ENCODE data around the gene HIPK4. TPM values are rescaled to one million over a fixed set of nuclear protein-coding genes. Genes with fewer than 3 reads are reported as not detected.
"Not testable (repeated sequence)": the region's sequence is repeated elsewhere in the genome, so short reads cannot be mapped to it uniquely, and the experiment has no call there.

Gene HIPK4
- total RNA-seq, 1 experiment from 2014 or later, result 0.69 TPM

GRCh38 chr19:40420451-40420765, 30.4 kb upstream of the HIPK4 start:
- no peaks in the 10 kb centered on the region for H3K9me3 ChIP-seq
- peak overlapping the region; percentile 63 for H3K4me3 ChIP-seq
- H3K27me3 ChIP-seq, result no peaks in the 10 kb centered on the region
- peaks cover 27% of the 10 kb centered on the region for H3K36me3 ChIP-seq
- no peak for DNase-seq

- Histone ChIP-seq H3K9me3 (no peaks in the 10 kb centered on the region), H3K36me3 (peaks cover 25% of the 10 kb centered on the region)
- no peak for DNase-seq
Observed at GRCh38 chr19:40419780-40420179, 29.8 kb upstream of the HIPK4 start.

GRCh38 chr19:40419066-40419612, 29.2 kb upstream of the HIPK4 start:
- Histone ChIP-seq H3K9me3 (no peaks in the 10 kb centered on the region), H3K4me3 (no peak overlapping the region), H3K27me3 (no peaks in the 10 kb centered on the region), H3K36me3 (peaks cover 21% of the 10 kb centered on the region)
- DNase-seq, result no peak

More at GRCh38 chr19:40419780-40420179, 29.8 kb upstream of the HIPK4 start:
- Histone ChIP-seq H3K27me3 (no peaks in the 10 kb centered on the region), H3K4me3 (no peak overlapping the region)

GRCh38 chr19:40418040-40418439, 28.1 kb upstream of the HIPK4 start:
- peaks cover 17% of the 10 kb centered on the region for H3K36me3 ChIP-seq
- DNase-seq, result no peak
- no peaks in the 10 kb centered on the region for H3K9me3 ChIP-seq
- no peak overlapping the region for H3K4me3 ChIP-seq
- no peaks in the 10 kb centered on the region for H3K27me3 ChIP-seq

- Histone ChIP-seq H3K36me3 (peaks cover 12% of the 10 kb centered on the region), H3K4me3 (no peak overlapping the region), H3K9me3 (no peaks in the 10 kb centered on the region), H3K27me3 (no peaks in the 10 kb centered on the region)
- DNase-seq, result no peak
Observed at GRCh38 chr19:40417643-40417981, 27.6 kb upstream of the HIPK4 start.

GRCh38 chr19:40416918-40417642, 27.1 kb upstream of the HIPK4 start:
- peaks cover 7% of the 10 kb centered on the region for H3K36me3 ChIP-seq
- H3K4me3 ChIP-seq, result no peak overlapping the region
- H3K9me3 ChIP-seq, result no peaks in the 10 kb centered on the region
- DNase-seq, result no peak
- H3K27me3 ChIP-seq, result no peaks in the 10 kb centered on the region

GRCh38 chr19:40415768-40416167, 25.8 kb upstream of the HIPK4 start:
- DNase-seq, result no peak
- Histone ChIP-seq H3K27me3 (no peaks in the 10 kb centered on the region), H3K9me3 (no peaks in the 10 kb centered on the region), H3K36me3 (no peaks in the 10 kb centered on the region), H3K4me3 (no peak overlapping the region)

GRCh38 chr19:40414542-40415535, 24.9 kb upstream of the HIPK4 start:
- no peak overlapping the region for H3K4me3 ChIP-seq
- DNase-seq, result no peak
- H3K27me3 ChIP-seq, result no peaks in the 10 kb centered on the region
- no peaks in the 10 kb centered on the region for H3K9me3 ChIP-seq
- no peaks in the 10 kb centered on the region for H3K36me3 ChIP-seq

GRCh38 chr19:40413291-40413845, 23.4 kb upstream of the HIPK4 start, which contains the start of gene PRX:
Gene PRX, minus strand, starts transcription at chr19:40413378. Its CDS starts 5,446 bp downstream, at chr19:40407932.
- Histone ChIP-seq H3K27me3 (no peaks in the 10 kb centered on the region), H3K9me3 (no peaks in the 10 kb centered on the region), H3K36me3 (no peaks in the 10 kb centered on the region), H3K4me3 (no peak within 1 kb of the TSS)
- DNase-seq, result no peak

GRCh38 chr19:40412866-40413265, 22.9 kb upstream of the HIPK4 start:
- no peak overlapping the region for H3K4me3 ChIP-seq
- H3K27me3 ChIP-seq, result no peaks in the 10 kb centered on the region
- DNase-seq, result no peak
- H3K9me3 ChIP-seq, result no peaks in the 10 kb centered on the region
- H3K36me3 ChIP-seq, result no peaks in the 10 kb centered on the region

GRCh38 chr19:40411958-40412499, 22.0 kb upstream of the HIPK4 start:
- H3K9me3 ChIP-seq, result no peaks in the 10 kb centered on the region
- H3K4me3 ChIP-seq, result no peak overlapping the region
- H3K36me3 ChIP-seq, result no peaks in the 10 kb centered on the region
- no peaks in the 10 kb centered on the region for H3K27me3 ChIP-seq
- DNase-seq, result no peak

GRCh38 chr19:40411125-40411842, 21.3 kb upstream of the HIPK4 start:
- H3K9me3 ChIP-seq, result no peaks in the 10 kb centered on the region
- no peaks in the 10 kb centered on the region for H3K36me3 ChIP-seq
- no peak for DNase-seq
- no peaks in the 10 kb centered on the region for H3K27me3 ChIP-seq
- H3K4me3 ChIP-seq, result no peak overlapping the region

GRCh38 chr19:40410030-40410389, 20.0 kb upstream of the HIPK4 start:
- Histone ChIP-seq H3K9me3 (no peaks in the 10 kb centered on the region), H3K36me3 (no peaks in the 10 kb centered on the region), H3K4me3 (no peak overlapping the region), H3K27me3 (no peaks in the 10 kb centered on the region)
- no peak for DNase-seq

GRCh38 chr19:40408598-40408925, 18.6 kb upstream of the HIPK4 start:
- H3K9me3 ChIP-seq, H3K27me3 ChIP-seq, H3K4me3 ChIP-seq, DNase-seq, H3K36me3 ChIP-seq: not testable (repeated sequence)

GRCh38 chr19:40407714-40408597, 18.0 kb upstream of the HIPK4 start:
- Histone ChIP-seq H3K27me3 (no peaks in the 10 kb centered on the region), H3K4me3 (no peak overlapping the region), H3K36me3 (no peaks in the 10 kb centered on the region), H3K9me3 (no peaks in the 10 kb centered on the region)
- DNase-seq, result no peak

Measured in MG63 (cell line).